Ascending aorta (tissue), 2 donors: Measurements from ENCODE around the gene FHOD3. TPM values are rescaled to one million over a fixed set of nuclear protein-coding genes. Genes with fewer than 3 reads are reported as not detected.
A peak's percentile ranks its signal among the peaks of the same experiment; 100 is the strongest.

Source experiments
- DNase-seq, 2 donors: peaks; one replicate each; pipeline ENCODE4 v3.0.0-alpha.2; 2019; ENCODE audit warnings: low spot score in 2 of 2
- H3K27ac ChIP-seq, 2 donors: fragments of 200-600 bp; sonication (generic); one replicate each; pipeline ENCODE4 v1.5.1; 2016 to 2017; ENCODE audit warnings: mild to moderate bottlenecking in 1 of 2
- H3K27me3 ChIP-seq: fragments of 200-600 bp; sonication (generic); one replicate; pipeline ENCODE4 v1.5.1; 2017
- H3K36me3 ChIP-seq, 2 donors: fragments of 200-600 bp; sonication (generic); one replicate each; pipeline ENCODE4 v1.5.1; 2016
- H3K4me1 ChIP-seq, 2 donors: fragments of 200-600 bp; sonication (generic); one replicate each; pipeline ENCODE4 v1.5.1; 2016 to 2017; ENCODE audit warnings: mild to moderate bottlenecking in 1 of 2
- H3K4me3 ChIP-seq, 2 donors: fragments of 200-600 bp; sonication (generic); one replicate each; pipeline ENCODE4 v1.5.1; 2016 to 2017; ENCODE audit warnings: mild to moderate bottlenecking in 1 of 2
- H3K9me3 ChIP-seq, 2 donors: fragments of 200-600 bp; sonication (generic); one replicate each; pipeline ENCODE4 v1.5.1; 2016
- intact Hi-C: fragments of 100-400 bp; cut with DNase I; formaldehyde crosslinking; loops from one replicate; pipeline ENCODE4 v1.15.1; 2023
- total RNA-seq: library from RNA; depleted of rRNA; stranded (reverse); fragments of >200 nt; gene quantifications from one replicate; pipeline ENCODE4 v1.1.0, GENCODE V29; 2016
- TF ChIP-seq, protein P1 (sequence below), 3 experiments: fragments of 200-600 bp in 2 of 3; fragments of 450-650 bp in 1 of 3; sonication (generic) in 2 of 3; IDR thresholded peaks; one replicate each; pipeline ENCODE4 v1.5.1; 2016 to 2019; ENCODE audit warnings: antibody characterized with exemption in 3 of 3, mild to moderate bottlenecking in 1 of 3, moderate library complexity in 1 of 3

The FHOD3 gene
- total RNA-seq, 1 donor from 2014 or later: 12.7 TPM

DNA sequence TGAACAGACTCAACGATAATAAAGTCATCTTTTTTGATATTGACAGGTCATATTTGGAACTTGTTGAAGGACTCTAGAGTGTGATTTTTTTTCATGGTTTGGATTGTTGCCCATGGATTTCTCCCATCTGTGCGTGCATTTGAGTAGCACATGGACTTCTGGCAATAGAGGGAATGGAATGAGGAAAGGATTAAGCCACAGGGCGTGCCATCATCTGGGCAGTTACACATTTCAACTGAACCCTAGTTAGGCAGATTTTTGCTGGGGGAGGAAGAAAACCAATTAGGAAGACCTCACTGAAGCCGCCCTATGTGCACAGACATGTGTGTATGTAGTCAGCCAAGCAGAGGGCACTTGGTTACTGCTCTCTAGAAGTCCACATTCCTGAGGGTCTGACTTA, 458.7 kb downstream of the FHOD3 start:
- DNase-seq: peak in 1 of 2 donors; percentile 31
- Histone ChIP-seq H3K27me3 (no peaks in the 10 kb centered on the region), H3K36me3 (peaks cover 0 to 6% of the 10 kb centered on the region in 2 donors), H3K4me3 (no peak overlapping the region), H3K27ac (peak overlapping the region in 1 of 2 donors; percentile 19), H3K4me1 (peaks cover 0 to 4% of the 10 kb centered on the region in 2 donors), H3K9me3 (no peaks in the 10 kb centered on the region)
- intact Hi-C loops: loop anchor here (5.0 kb wide), 3 partner anchors 174 to 474 kb away; partner anchors contain the start of gene FHOD3
- TF ChIP-seq, protein P1, sequence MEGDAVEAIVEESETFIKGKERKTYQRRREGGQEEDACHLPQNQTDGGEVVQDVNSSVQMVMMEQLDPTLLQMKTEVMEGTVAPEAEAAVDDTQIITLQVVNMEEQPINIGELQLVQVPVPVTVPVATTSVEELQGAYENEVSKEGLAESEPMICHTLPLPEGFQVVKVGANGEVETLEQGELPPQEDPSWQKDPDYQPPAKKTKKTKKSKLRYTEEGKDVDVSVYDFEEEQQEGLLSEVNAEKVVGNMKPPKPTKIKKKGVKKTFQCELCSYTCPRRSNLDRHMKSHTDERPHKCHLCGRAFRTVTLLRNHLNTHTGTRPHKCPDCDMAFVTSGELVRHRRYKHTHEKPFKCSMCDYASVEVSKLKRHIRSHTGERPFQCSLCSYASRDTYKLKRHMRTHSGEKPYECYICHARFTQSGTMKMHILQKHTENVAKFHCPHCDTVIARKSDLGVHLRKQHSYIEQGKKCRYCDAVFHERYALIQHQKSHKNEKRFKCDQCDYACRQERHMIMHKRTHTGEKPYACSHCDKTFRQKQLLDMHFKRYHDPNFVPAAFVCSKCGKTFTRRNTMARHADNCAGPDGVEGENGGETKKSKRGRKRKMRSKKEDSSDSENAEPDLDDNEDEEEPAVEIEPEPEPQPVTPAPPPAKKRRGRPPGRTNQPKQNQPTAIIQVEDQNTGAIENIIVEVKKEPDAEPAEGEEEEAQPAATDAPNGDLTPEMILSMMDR (IDR thresholded peaks at IDR 0.05): no peak

DNA sequence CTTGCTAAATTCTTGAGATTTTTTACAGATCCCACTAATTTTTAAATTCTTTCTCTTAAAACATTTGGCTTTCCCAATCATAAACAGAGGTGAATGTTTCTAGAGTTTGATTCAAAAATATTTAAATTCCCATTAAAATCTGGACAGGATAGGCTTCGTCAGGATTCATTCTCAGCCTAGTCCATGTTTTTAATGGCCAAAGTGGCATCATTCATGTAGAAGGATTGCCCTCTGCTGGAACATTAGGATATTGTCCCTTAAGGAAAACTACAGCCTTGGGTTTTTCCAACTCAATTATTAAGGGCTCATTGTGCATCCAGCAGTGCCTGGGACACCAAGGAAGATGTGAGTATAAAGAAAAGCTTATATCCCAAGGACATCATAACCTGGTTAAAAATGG, 459.6 kb downstream of the FHOD3 start:
- no peak for DNase-seq

DNA sequence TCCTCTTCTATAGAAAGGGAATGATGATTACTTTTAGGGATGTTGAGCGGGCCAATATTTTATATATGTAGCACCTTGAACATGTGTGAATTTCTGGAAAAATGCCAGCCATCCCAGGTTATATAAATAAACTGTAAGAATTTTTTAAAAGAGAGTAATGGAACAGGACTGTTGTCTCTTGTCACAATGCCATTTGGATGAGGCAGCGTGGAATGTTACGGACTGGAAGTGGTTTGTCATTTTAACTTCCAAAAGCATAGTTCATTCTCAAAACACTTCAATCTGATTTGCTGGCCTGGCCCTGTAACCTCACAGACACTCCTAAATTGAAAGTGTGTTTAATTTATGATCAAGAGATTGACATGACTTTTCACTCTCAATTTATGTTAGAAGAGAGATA, 460.5 kb downstream of the FHOD3 start:
- DNase-seq: no peak
- no peak overlapping the region for H3K27ac ChIP-seq
- H3K36me3 ChIP-seq: peaks cover 0 to 10% of the 10 kb centered on the region in 2 donors
- TF ChIP-seq, protein P1 (IDR thresholded peaks at IDR 0.05): no peak
- H3K4me3 ChIP-seq: no peak overlapping the region
- no peaks in the 10 kb centered on the region for H3K27me3 ChIP-seq
- no peaks in the 10 kb centered on the region for H3K9me3 ChIP-seq
- H3K4me1 ChIP-seq: peaks cover 0 to 4% of the 10 kb centered on the region in 2 donors
- intact Hi-C loops: loop anchor here (1.0 to 5.0 kb wide), 4 partner anchors 70 to 476 kb away; partner anchors contain the start of gene FHOD3

More for the DNA sequence above, 459.6 kb downstream of the FHOD3 start:
- H3K27ac ChIP-seq: peak overlapping the region in 1 of 2 donors; percentile 19
- intact Hi-C loops: loop anchor here (1.0 to 5.0 kb wide), 4 partner anchors 69 to 475 kb away; partner anchors contain the start of gene FHOD3
- TF ChIP-seq, protein P1 (IDR thresholded peaks at IDR 0.05): peak; percentile 58 to 63 (median 62)
- H3K36me3 ChIP-seq: peaks cover 0 to 8% of the 10 kb centered on the region in 2 donors
- H3K27me3 ChIP-seq: no peaks in the 10 kb centered on the region
- no peak overlapping the region for H3K4me3 ChIP-seq
- H3K9me3 ChIP-seq: no peaks in the 10 kb centered on the region
- H3K4me1 ChIP-seq: peaks cover 0 to 4% of the 10 kb centered on the region in 2 donors

DNA sequence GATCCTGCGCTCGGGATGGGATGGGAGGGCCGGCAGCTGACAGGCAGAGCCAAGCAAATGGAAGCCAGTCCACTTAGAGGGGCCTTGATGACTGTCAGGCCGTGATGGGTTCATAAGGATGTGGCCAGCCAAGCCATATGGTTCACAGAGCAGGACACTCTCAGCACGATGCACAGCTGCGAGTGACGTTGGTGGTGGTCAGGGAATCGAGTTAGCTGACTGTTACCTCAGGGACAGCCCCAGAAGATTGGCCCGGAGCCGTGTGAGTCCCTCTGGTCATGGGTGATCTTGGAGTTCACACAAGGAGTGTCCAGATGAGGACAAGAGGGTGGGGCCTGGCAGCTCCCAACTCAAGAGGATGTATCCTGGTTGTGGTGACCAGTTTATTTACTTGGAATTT, 461.1 kb downstream of the FHOD3 start:
- Histone ChIP-seq H3K4me1 (peaks cover 0 to 4% of the 10 kb centered on the region in 2 donors), H3K4me3 (no peak overlapping the region), H3K27me3 (no peaks in the 10 kb centered on the region), H3K27ac (no peak overlapping the region), H3K9me3 (no peaks in the 10 kb centered on the region), H3K36me3 (peaks cover 0 to 10% of the 10 kb centered on the region in 2 donors)
- TF ChIP-seq, protein P1 (IDR thresholded peaks at IDR 0.05): no peak
- no peak for DNase-seq
- intact Hi-C loops: loop anchor here (5.0 kb wide), 3 partner anchors 176 to 476 kb away; partner anchors contain the start of gene FHOD3

DNA sequence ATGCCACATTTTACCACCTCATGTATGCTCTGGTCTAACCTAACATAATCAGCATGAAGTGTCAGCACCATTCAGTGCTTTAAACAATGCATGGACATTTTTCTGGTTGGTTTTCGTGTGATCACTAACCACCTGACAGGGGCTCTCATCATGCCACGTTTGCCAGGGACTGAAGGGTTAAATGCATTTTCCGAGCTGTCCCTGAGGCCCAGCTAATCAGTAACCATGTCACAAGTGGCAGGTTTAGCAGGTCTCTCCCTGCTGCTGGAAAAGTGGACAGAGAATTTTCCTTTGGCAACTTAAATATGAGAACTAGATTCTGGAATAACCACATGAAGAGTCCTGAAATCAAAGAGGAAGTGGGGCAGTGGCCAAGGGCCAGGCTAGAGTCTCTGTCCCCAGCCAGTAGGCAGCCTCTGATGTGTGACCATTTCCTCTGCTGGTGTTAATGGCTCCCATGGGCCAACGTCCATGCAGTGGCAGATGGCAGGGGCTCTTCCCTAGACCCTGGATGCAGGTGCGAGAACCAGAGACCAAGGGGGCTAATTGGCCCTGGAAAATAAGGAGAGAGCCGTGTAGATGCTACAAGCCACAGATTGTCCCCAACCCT, 461.8 kb downstream of the FHOD3 start:
- intact Hi-C loops: loop anchor here (5.0 kb wide), 3 partner anchors 177 to 477 kb away; partner anchors contain the start of gene FHOD3

More for the DNA sequence above, 461.8 kb downstream of the FHOD3 start:
- TF ChIP-seq, protein P1 (IDR thresholded peaks at IDR 0.05): no peak
- DNase-seq: no peak
- Histone ChIP-seq H3K27me3 (no peaks in the 10 kb centered on the region), H3K4me3 (no peak overlapping the region), H3K27ac (no peak overlapping the region), H3K36me3 (peaks cover 0 to 10% of the 10 kb centered on the region in 2 donors), H3K9me3 (no peaks in the 10 kb centered on the region), H3K4me1 (peaks cover 0 to 4% of the 10 kb centered on the region in 2 donors)
